Smooth muscle cell (in vitro differentiated cells): Measurements from ENCODE around the gene FAM110A. TPM values are rescaled to one million over a fixed set of nuclear protein-coding genes. Genes with fewer than 3 reads are reported as not detected.

Source experiments
- DNase-seq: peaks from one replicate; lab custom pipeline; 2025; ENCODE audit not compliant: unreplicated experiment; lab: John Stamatoyannopoulos, UW
- H2AFZ ChIP-seq: fragments of 200-600 bp; sonication (generic); 2 replicates; pipeline ENCODE4 v1.6.0; 2016; ENCODE audit warnings: antibody characterized with exemption, low read depth, mild to moderate bottlenecking
- H3F3A ChIP-seq: fragments of 200-600 bp; sonication (generic); 2 replicates; pipeline ENCODE4 v1.6.0; 2017; ENCODE audit warnings: antibody characterized with exemption, low read depth
- H3K27ac ChIP-seq: fragments of 200-600 bp; sonication (generic); 2 replicates; pipeline ENCODE4 v1.5.1; 2016; ENCODE audit warnings: low read depth, mild to moderate bottlenecking
- H3K27me3 ChIP-seq: fragments of 200-600 bp; sonication (generic); 2 replicates; pipeline ENCODE4 v1.6.1; 2016; ENCODE audit warnings: low read depth, mild to moderate bottlenecking
- H3K36me3 ChIP-seq: fragments of 200-600 bp; sonication (generic); 2 replicates; pipeline ENCODE4 v1.5.1; 2016; ENCODE audit warnings: low read depth
- H3K4me1 ChIP-seq: fragments of 200-600 bp; sonication (generic); 2 replicates; pipeline ENCODE4 v1.5.1; 2016; ENCODE audit warnings: low read depth
- H3K4me2 ChIP-seq: fragments of 200-600 bp; sonication (generic); 2 replicates; pipeline ENCODE4 v1.6.0; 2016; ENCODE audit warnings: mild to moderate bottlenecking
- H3K4me3 ChIP-seq: fragments of 200-600 bp; sonication (generic); 2 replicates; pipeline ENCODE4 v1.5.1; 2016; ENCODE audit warnings: mild to moderate bottlenecking
- H3K79me2 ChIP-seq: fragments of 200-600 bp; sonication (generic); 2 replicates; pipeline ENCODE4 v1.6.0; 2016; ENCODE audit warnings: low read depth, mild to moderate bottlenecking
- H3K9ac ChIP-seq: fragments of 200-600 bp; sonication (generic); 2 replicates; pipeline ENCODE4 v1.6.0; 2016; ENCODE audit warnings: low read depth
- H3K9me3 ChIP-seq: fragments of 200-600 bp; sonication (generic); replicated peaks from 2 replicates; pipeline ENCODE4 v1.5.1; 2016; ENCODE audit warnings: low read depth
- H4K20me1 ChIP-seq: fragments of 200-600 bp; sonication (generic); 2 replicates; pipeline ENCODE4 v1.6.0; 2016; ENCODE audit warnings: low read depth
- WGBS: methylation state at CpG from one replicate; pipeline ENCODE4 v1.1.7; 2016; ENCODE audit warnings: low lambda C conversion rate; 5-methylcytosine and 5-hydroxymethylcytosine counted together
- polyA plus RNA-seq: library from polyadenylated mRNA; unstranded; fragments of >200 nt; fragmentation: Nextera tagmentation; extraction: Ambion mirVana; gene quantifications from 2 replicates; pipeline ENCODE4 v1.2.1, GENCODE V29; 2016
- total RNA-seq: library from RNA; depleted of rRNA; stranded (reverse); fragments of >200 nt; gene quantifications from 2 replicates; pipeline ENCODE4 v1.2.3, GENCODE V29; 2014
- TF ChIP-seq, protein P1 (sequence below): fragments of 200-600 bp; sonication (generic); IDR thresholded peaks from 2 replicates; pipeline ENCODE4 v1.5.1; 2017; ENCODE audit warnings: borderline replicate concordance, mild to moderate bottlenecking, antibody characterized with exemption; ENCODE audit not compliant: insufficient read depth, poor library complexity, severe bottlenecking

The FAM110A gene
- total and polyA plus RNA-seq, 2 experiments from 2014 or later: 5.3 to 5.6 TPM

DNA sequence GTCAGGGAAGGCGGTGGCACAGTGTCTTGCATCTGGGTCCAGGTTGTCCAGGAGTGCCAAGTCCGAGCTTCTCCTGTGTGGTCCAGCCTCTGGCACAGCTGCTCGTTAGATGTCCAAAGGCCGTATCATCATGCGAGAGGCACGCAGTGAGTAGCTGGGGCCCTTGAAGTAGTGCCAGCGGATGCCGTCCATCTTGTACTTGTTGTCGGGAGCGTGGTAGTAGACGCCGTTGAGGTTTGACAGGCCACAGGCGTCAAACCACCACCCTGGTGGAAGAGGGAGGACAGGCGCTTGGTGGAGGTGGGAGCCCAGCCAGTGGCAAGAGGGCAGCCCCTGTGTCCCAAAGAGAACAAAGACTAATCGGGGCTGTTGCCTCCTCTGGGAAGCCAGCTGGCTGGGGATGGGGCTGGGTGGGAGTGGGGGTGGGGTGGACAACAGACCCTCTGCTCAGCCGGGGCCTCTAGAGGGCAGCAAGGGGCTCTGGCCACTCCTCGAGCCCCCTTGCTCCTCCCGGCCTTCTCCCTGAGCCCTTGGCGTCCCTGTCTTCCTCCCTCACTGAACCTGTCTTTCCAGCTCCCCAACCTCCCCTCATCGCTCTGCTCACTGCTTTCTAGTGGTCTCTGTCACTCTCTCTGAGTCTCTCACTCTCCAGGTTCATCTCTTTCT is 39.5 kb downstream of the FAM110A start:
- Histone ChIP-seq H3K27me3 (peaks cover 5% of the 10 kb centered on the region), H3F3A (no peaks in the 10 kb centered on the region), H3K36me3 (no peaks in the 10 kb centered on the region), H3K27ac (no peak overlapping the region), H3K9ac (no peak overlapping the region), H2AFZ (no peak overlapping the region), H3K79me2 (no peaks in the 10 kb centered on the region), H3K4me3 (no peak overlapping the region), H4K20me1 (no peaks in the 10 kb centered on the region), H3K4me1 (no peaks in the 10 kb centered on the region), H3K4me2 (no peak overlapping the region), H3K9me3 (no peaks in the 10 kb centered on the region)
- TF ChIP-seq, protein P1, sequence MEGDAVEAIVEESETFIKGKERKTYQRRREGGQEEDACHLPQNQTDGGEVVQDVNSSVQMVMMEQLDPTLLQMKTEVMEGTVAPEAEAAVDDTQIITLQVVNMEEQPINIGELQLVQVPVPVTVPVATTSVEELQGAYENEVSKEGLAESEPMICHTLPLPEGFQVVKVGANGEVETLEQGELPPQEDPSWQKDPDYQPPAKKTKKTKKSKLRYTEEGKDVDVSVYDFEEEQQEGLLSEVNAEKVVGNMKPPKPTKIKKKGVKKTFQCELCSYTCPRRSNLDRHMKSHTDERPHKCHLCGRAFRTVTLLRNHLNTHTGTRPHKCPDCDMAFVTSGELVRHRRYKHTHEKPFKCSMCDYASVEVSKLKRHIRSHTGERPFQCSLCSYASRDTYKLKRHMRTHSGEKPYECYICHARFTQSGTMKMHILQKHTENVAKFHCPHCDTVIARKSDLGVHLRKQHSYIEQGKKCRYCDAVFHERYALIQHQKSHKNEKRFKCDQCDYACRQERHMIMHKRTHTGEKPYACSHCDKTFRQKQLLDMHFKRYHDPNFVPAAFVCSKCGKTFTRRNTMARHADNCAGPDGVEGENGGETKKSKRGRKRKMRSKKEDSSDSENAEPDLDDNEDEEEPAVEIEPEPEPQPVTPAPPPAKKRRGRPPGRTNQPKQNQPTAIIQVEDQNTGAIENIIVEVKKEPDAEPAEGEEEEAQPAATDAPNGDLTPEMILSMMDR: no peak
- no peak for DNase-seq
- 72% methylated on average over 19 of the region's 20 CpGs for WGBS

DNA sequence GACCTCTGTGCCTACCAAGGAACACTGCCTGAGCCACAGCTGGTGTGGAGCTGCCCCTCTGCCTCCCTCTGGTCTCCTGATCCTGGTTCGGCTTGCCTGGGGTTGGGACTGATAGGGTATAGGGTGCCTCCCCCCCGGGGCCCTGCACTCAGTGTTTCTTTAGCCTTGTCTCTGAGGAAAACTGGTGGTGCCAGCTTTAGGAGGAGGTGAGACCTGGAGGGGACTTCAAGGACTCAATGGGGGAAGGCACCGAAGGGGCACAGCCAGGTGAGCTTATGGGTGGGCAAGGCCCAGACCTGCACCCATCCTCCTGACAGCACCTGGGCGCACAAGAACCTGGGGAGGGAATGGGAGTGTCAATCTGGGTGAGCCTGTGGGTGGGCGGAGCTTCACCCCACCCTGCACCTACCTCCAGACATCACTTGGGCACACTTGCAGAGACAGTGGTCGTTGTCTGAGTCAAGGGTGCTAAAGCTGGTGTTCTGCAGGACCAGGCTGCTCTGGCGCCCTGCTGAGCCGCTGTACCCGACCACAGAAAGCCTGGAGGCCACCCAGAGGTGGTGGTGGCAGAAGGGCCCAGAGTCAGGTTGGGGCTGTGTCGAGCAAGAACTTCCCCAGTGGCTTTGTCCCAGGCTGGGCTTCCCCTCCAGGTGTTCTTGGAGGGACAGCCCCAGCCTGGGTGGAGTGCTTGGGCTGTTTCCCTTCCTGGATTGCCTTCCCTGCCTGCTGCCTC is 40.5 kb downstream of the FAM110A start:
- no peaks in the 10 kb centered on the region for H4K20me1 ChIP-seq
- no peaks in the 10 kb centered on the region for H3K79me2 ChIP-seq
- TF ChIP-seq, protein P1: no peak
- H3K4me1 ChIP-seq: no peaks in the 10 kb centered on the region
- H3K36me3 ChIP-seq: no peaks in the 10 kb centered on the region
- H3K4me2 ChIP-seq: no peak overlapping the region
- WGBS: 88% methylated on average over 10 of the region's 10 CpGs
- no peak for DNase-seq
- H3K4me3 ChIP-seq: no peak overlapping the region
- no peak overlapping the region for H2AFZ ChIP-seq
- no peaks in the 10 kb centered on the region for H3K9me3 ChIP-seq
- no peak overlapping the region for H3K9ac ChIP-seq
- no peak overlapping the region for H3K27ac ChIP-seq
- H3K27me3 ChIP-seq: peaks cover 4% of the 10 kb centered on the region
- H3F3A ChIP-seq: no peaks in the 10 kb centered on the region

DNA sequence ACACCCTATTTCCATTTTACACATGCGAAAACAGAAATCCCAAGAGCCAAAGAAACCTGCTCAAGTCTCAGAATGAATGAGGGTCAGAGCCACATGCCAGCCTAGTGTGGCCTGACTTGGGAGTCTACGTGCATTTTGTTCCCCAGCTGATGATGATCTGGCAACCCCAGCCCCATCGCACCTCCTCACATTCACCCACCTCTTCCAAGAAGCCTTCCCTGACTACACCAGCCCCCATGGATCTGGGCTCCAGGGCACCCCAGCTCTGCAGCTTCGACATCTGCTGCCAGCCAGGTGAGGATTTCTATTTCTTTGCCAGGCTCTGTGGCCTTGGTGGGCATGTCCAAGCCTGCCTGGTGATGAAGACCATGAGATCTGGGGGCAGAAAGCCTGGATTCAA is 41.6 kb downstream of the FAM110A start:
- no peaks in the 10 kb centered on the region for H4K20me1 ChIP-seq
- 84% methylated on average over 4 of the region's 4 CpGs for WGBS
- H3K9ac ChIP-seq: no peak overlapping the region
- H3K4me1 ChIP-seq: no peaks in the 10 kb centered on the region
- DNase-seq: no peak
- H2AFZ ChIP-seq: no peak overlapping the region
- H3K27ac ChIP-seq: no peak overlapping the region
- no peaks in the 10 kb centered on the region for H3K79me2 ChIP-seq
- H3K9me3 ChIP-seq: no peaks in the 10 kb centered on the region
- no peaks in the 10 kb centered on the region for H3K36me3 ChIP-seq
- no peaks in the 10 kb centered on the region for H3F3A ChIP-seq
- no peak overlapping the region for H3K4me2 ChIP-seq
- no peaks in the 10 kb centered on the region for H3K27me3 ChIP-seq
- no peak overlapping the region for H3K4me3 ChIP-seq
- TF ChIP-seq, protein P1: no peak

DNA sequence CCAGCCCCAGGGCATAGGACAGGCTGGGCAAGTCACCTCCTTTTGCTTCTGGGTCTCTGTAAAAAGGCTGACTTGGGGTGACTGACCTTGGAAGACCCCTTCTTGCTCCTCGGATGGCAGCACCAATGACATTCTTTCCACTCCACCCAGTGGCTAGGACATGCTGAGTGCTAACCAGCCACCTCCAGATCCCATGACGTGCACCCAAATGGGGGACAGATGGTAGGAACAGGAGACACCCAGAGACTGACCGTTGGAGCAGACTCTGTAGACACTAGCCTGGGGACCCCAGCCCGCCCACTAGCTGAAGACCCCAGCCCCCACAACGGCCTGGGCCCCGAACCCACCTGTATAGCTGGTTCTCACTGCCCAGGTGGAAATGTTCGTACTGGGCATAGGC is 44.3 kb downstream of the FAM110A start:
- no peaks in the 10 kb centered on the region for H3K36me3 ChIP-seq
- no peaks in the 10 kb centered on the region for H3K27me3 ChIP-seq
- TF ChIP-seq, protein P1: no peak
- H2AFZ ChIP-seq: no peak overlapping the region
- H3K4me3 ChIP-seq: no peak overlapping the region
- H3F3A ChIP-seq: no peaks in the 10 kb centered on the region
- 77% methylated on average over 7 of the region's 7 CpGs for WGBS
- H4K20me1 ChIP-seq: no peaks in the 10 kb centered on the region
- H3K9ac ChIP-seq: no peak overlapping the region
- no peaks in the 10 kb centered on the region for H3K9me3 ChIP-seq
- H3K27ac ChIP-seq: no peak overlapping the region
- H3K4me2 ChIP-seq: no peak overlapping the region
- H3K79me2 ChIP-seq: no peaks in the 10 kb centered on the region
- DNase-seq: no peak
- H3K4me1 ChIP-seq: no peaks in the 10 kb centered on the region
